ENCODE measurements around the gene SLC38A1. TPM values are rescaled to one million over a fixed set of nuclear protein-coding genes. Genes with fewer than 3 reads are reported as not detected.

SLC38A1 gene
- total and polyA plus RNA-seq, 4 donors = 13.7 to 60.3 (median 26.4) TPM

GRCh38 chr12:46144433-46144832, 124.4 kb downstream of the SLC38A1 start:
- H3K9me3 ChIP-seq (ENCODE audit: control insufficient read depth in 4 of 4, insufficient read depth in 3 of 4, low read length in 3 of 4) = no peaks in the 10 kb centered on the region
- no peaks in the 10 kb centered on the region for H3K27me3 ChIP-seq (ENCODE audit: control insufficient read depth in 3 of 3, insufficient read depth in 3 of 3, low read length in 2 of 3)
- H3K27ac ChIP-seq (ENCODE audit: low read depth in 1 of 2, low read length in 1 of 2) = no peak overlapping the region
- TF ChIP-seq, protein P1, sequence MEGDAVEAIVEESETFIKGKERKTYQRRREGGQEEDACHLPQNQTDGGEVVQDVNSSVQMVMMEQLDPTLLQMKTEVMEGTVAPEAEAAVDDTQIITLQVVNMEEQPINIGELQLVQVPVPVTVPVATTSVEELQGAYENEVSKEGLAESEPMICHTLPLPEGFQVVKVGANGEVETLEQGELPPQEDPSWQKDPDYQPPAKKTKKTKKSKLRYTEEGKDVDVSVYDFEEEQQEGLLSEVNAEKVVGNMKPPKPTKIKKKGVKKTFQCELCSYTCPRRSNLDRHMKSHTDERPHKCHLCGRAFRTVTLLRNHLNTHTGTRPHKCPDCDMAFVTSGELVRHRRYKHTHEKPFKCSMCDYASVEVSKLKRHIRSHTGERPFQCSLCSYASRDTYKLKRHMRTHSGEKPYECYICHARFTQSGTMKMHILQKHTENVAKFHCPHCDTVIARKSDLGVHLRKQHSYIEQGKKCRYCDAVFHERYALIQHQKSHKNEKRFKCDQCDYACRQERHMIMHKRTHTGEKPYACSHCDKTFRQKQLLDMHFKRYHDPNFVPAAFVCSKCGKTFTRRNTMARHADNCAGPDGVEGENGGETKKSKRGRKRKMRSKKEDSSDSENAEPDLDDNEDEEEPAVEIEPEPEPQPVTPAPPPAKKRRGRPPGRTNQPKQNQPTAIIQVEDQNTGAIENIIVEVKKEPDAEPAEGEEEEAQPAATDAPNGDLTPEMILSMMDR (IDR thresholded peaks at IDR 0.05; ENCODE audit: control extremely low read depth, extremely low read depth) = no peak
- DNase-seq (no peak), ATAC-seq (ENCODE audit: insufficient read depth, low FRiP score) (no peak)
- 84 to 87% methylated on average over 2 of the region's 2 CpGs for WGBS, 2 donors
- H3K4me3 ChIP-seq = no peak overlapping the region
- H3K36me3 ChIP-seq (ENCODE audit: control insufficient read depth in 4 of 4, insufficient read depth in 4 of 4, low read length in 4 of 4) = no peaks in the 10 kb centered on the region
- no peaks in the 10 kb centered on the region for H3K4me1 ChIP-seq (ENCODE audit: control insufficient read depth in 5 of 5, insufficient read depth in 5 of 5, low read length in 5 of 5)
- H3K9ac ChIP-seq (ENCODE audit: insufficient read depth in 1 of 2, low read length in 2 of 2) = no peak overlapping the region

DNA sequence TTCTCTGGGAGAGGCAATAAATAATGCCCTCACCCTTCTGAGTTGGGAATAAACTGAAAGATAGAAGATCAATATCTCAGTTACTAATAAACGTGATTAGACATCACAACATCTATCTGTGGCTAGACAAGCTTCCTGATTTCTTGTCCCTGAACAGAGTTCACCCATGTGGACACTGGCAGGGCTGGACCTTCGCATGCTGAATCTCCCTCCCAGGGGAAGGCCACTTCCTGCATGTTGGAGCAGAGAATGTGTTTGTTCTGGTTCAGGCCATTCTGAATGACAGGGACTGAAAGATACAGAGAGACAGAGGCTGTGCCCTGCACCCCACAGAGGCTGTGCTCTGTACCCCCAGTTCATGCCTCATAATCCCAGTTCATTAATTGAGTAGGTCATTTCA, 132.6 kb downstream of the SLC38A1 start:
- WGBS, 2 donors = 67 to 76% methylated on average over 2 of the region's 2 CpGs
- Histone ChIP-seq H3K9ac (ENCODE audit: insufficient read depth in 1 of 2, low read length in 2 of 2) (no peak overlapping the region), H3K27ac (ENCODE audit: low read depth in 1 of 2, low read length in 1 of 2) (no peak overlapping the region), H3K4me1 (ENCODE audit: control insufficient read depth in 5 of 5, insufficient read depth in 5 of 5, low read length in 5 of 5) (peaks cover 0 to 5% (median 0%) of the 10 kb centered on the region in 5 donors), H3K9me3 (ENCODE audit: control insufficient read depth in 4 of 4, insufficient read depth in 3 of 4, low read length in 3 of 4) (no peaks in the 10 kb centered on the region), H3K36me3 (ENCODE audit: control insufficient read depth in 4 of 4, insufficient read depth in 4 of 4, low read length in 4 of 4) (no peaks in the 10 kb centered on the region), H3K4me3 (no peak overlapping the region), H3K27me3 (ENCODE audit: control insufficient read depth in 3 of 3, insufficient read depth in 3 of 3, low read length in 2 of 3) (no peaks in the 10 kb centered on the region)
- ATAC-seq (ENCODE audit: insufficient read depth, low FRiP score) (no peak), DNase-seq (no peak)
- TF ChIP-seq, protein P1 (IDR thresholded peaks at IDR 0.05; ENCODE audit: control extremely low read depth, extremely low read depth) = no peak

DNA sequence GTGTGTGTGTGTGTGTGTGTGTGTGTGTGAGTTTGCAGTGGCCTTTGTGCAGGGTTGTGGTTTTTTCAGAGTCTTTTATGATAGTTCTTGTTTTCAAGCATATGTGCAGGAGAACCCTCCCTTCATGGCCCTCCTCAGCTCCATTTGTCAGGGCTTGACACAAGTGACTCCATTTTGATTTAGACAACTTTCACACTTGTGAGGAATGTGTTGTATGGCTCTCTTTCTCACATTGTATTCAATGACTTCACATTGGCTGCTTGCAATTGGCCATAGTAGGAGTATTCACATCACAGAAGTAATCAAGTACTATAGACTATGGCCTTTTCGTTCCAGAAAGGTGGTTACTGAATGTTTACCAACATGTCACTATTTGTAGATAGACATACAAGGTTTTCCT, 133.1 kb downstream of the SLC38A1 start:
- 92 to 100% methylated on average over 1 of the region's 1 CpG for WGBS, 2 donors
- H3K27me3 ChIP-seq (ENCODE audit: control insufficient read depth in 3 of 3, insufficient read depth in 3 of 3, low read length in 2 of 3) = no peaks in the 10 kb centered on the region
- H3K4me1 ChIP-seq (ENCODE audit: control insufficient read depth in 5 of 5, insufficient read depth in 5 of 5, low read length in 5 of 5) = peaks cover 0 to 5% (median 0%) of the 10 kb centered on the region in 5 donors
- no peak overlapping the region for H3K27ac ChIP-seq (ENCODE audit: low read depth in 1 of 2, low read length in 1 of 2)
- no peak overlapping the region for H3K9ac ChIP-seq (ENCODE audit: insufficient read depth in 1 of 2, low read length in 2 of 2)
- DNase-seq = no peak
- TF ChIP-seq, protein P1 (IDR thresholded peaks at IDR 0.05; ENCODE audit: control extremely low read depth, extremely low read depth) = no peak
- no peaks in the 10 kb centered on the region for H3K9me3 ChIP-seq (ENCODE audit: control insufficient read depth in 4 of 4, insufficient read depth in 3 of 4, low read length in 3 of 4)
- no peak overlapping the region for H3K4me3 ChIP-seq
- no peak for ATAC-seq (ENCODE audit: insufficient read depth, low FRiP score)
- no peaks in the 10 kb centered on the region for H3K36me3 ChIP-seq (ENCODE audit: control insufficient read depth in 4 of 4, insufficient read depth in 4 of 4, low read length in 4 of 4)

DNA sequence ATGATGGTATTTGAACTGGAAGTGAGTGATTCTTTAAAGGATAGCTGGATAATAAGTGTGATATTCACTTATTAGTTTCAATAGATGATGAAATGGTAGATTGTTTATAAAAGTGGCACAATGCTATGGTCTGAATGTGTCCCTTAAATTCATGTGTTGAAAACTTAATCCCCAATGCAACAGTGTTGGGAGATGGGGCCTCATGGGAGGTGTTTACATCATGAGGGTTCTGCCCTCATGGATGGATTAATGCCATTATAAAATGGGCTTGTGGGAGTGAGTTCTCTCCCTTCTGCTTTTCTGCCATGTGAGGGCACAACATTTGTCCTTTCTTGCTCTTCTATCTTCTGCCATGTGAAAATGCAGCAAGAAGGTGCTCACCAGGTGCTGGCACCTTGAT, 134.0 kb downstream of the SLC38A1 start:
- no peak overlapping the region for H3K4me3 ChIP-seq
- no peak overlapping the region for H3K9ac ChIP-seq (ENCODE audit: insufficient read depth in 1 of 2, low read length in 2 of 2)
- no peak overlapping the region for H3K27ac ChIP-seq (ENCODE audit: low read depth in 1 of 2, low read length in 1 of 2)
- H3K36me3 ChIP-seq (ENCODE audit: control insufficient read depth in 4 of 4, insufficient read depth in 4 of 4, low read length in 4 of 4) = no peaks in the 10 kb centered on the region
- no peaks in the 10 kb centered on the region for H3K27me3 ChIP-seq (ENCODE audit: control insufficient read depth in 3 of 3, insufficient read depth in 3 of 3, low read length in 2 of 3)
- no peaks in the 10 kb centered on the region for H3K9me3 ChIP-seq (ENCODE audit: control insufficient read depth in 4 of 4, insufficient read depth in 3 of 4, low read length in 3 of 4)
- ATAC-seq (ENCODE audit: insufficient read depth, low FRiP score) (no peak), DNase-seq (no peak)
- peaks cover 0 to 5% (median 0%) of the 10 kb centered on the region in 5 donors for H3K4me1 ChIP-seq (ENCODE audit: control insufficient read depth in 5 of 5, insufficient read depth in 5 of 5, low read length in 5 of 5)
- TF ChIP-seq, protein P1 (IDR thresholded peaks at IDR 0.05; ENCODE audit: control extremely low read depth, extremely low read depth) = no peak
